GM18505 (cell line): ENCODE results near the gene DYDC1.
"Not testable (repeated sequence)": the region's sequence is repeated elsewhere in the genome, so short reads cannot be mapped to it uniquely, and the experiment has no call there.

ENCODE experiments used
- ATAC-seq: cut with Tn5 transposase; IDR thresholded peaks from one replicate; pipeline ENCODE4 v1.9.1; 2021; ENCODE audit not compliant: unreplicated experiment
- POLR2A ChIP-seq: IDR thresholded peaks from 4 replicates; pipeline ENCODE4 v1.6.1; 2011; ENCODE audit warnings: borderline replicate concordance; ENCODE audit not compliant: insufficient read depth, insufficient read length; ENCODE audit errors: extremely low read depth

DYDC1 gene

DNA sequence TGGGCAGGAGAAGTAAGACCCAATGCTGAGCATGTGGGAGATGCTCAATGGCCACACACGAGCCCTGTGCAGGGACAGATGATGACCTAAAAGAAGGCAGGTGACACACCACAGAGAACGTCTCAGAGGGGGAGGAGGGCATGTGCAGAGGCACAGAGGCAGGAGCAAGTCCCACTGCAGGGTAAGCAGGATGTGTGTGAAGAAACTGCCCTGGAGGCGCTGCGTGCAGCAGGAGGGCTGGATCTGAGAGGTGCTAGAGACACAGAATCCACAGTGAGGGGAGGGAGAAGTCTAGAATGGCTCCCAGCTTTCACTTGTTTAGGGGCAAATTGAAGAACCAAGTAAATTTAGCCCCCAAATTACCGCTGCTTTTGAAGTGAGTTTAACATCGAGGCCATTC, 14.9 kb upstream of the DYDC1 start:
- TF ChIP-seq POLR2A: no peak
- ATAC-seq: no peak

DNA sequence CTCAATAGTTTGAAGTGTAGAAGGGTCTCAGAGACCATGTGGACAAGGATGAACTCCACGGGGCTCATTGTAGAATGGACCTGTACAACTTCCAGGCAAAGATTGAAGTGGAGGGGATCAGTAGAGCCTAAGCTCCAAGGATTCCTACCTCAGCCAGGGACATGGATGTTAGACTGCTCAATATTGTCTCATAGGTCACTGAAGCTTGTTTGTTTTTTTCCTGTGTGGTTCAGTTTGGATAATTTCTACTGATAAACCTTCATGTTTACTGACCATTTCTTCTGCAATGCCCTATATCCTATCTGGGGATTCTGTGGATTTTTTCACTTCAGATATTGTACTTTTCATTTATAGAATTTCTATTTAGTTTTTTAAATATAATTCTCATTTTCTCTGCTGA, 9.0 kb upstream of the DYDC1 start:
- no peak for TF ChIP-seq POLR2A
- ATAC-seq: no peak

DNA sequence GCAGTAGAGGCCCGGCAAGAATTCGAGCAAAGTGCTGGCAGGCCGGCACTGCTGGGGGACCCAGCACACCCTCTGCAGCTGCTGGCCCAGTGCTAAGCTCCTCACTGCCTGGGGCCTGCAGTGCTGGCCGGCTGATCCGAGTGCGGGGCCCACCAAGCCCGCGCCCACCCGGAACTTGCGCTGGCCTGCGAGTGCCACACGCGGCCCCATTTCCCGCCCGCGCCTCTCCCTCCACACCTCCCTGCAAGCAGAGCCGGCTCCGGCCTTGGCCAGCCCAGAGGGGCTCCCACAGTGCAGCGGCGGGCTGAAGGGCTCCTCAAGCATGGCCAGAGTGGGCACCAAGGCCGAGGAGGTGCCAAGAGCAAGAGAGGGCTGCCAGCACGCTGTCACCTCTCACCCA, 3.1 kb upstream of the DYDC1 start:
- no peak for TF ChIP-seq POLR2A
- no peak for ATAC-seq

DNA sequence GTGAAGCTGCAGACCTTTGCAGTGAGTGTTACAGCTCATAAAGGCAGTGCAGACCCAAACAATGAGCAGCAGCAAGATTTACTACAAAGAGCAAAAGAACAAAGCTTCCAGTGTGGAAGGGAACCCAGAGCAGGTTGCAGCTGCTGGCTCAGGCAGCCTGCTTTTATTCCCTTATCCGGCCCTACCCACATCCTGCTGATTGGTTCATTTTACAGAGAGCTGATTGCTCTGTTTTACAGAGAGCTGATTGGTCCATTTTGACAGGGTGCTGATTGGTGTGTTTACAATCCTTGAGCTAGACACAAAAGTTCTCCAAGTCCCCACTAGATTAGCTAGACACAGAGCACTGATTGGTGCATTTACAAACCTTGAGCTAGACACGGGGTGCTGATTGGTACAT, 2.4 kb upstream of the DYDC1 start:
- not testable (repeated sequence) for ATAC-seq

DNA sequence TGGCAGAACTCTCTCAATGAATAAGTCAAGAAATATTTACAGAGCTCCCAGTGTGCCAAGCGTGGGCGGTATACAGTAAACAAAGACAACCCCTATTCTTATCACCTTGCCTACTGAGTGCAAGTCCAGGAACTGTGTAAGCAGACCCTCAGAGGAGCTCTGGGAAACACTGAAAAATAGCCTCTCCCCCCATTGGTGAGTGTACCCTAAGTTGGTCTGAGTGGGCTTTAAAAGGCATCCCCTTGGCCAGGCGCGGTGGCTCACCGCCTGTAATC, 1.2 kb upstream of the DYDC1 start:
- no peak for TF ChIP-seq POLR2A
- no peak for ATAC-seq

DNA sequence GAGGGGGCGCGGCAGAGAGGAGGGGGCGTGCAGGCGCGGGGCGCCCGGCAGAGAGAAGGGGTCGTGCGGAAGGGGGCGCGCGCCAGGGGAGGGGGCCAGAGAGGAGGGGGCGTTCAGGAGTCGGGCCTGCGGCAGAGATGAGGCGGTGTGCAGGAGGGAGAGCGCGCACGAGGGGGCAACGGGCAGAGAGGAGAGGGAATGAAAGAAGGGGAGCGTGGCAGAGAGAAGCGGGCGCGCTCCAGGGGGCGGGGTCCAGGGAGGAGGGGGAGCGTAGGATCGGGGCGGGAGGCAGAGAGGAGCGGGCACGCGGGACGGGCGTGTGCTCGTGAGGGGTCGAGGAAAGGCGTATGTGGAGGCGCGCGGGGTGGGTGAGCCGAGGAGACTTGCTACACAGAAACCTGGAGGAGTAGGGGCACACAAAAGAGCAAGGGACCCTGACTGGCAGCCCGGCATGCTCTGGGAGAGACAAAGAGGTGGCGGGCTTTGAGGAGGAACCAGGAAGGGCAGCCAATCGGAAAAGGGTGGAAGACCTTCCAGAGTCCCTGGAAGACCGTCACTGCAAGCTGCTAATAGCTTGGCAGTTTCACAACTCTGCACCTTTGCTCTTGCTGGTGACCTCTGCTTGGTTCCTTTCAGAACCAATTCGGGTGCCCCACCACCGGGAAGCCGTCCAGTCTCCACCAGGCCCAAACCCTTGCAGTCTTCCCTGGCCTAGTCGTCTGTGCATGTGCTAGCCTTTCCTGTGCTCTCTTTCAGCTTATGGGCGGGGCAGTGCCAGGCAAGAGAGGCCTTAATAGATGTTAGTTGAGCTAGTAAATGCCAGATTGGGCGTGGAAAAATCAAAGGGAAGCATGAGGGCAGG, 665 bp upstream of the DYDC1 start:
- TF ChIP-seq POLR2A: no peak
- no peak for ATAC-seq

DNA sequence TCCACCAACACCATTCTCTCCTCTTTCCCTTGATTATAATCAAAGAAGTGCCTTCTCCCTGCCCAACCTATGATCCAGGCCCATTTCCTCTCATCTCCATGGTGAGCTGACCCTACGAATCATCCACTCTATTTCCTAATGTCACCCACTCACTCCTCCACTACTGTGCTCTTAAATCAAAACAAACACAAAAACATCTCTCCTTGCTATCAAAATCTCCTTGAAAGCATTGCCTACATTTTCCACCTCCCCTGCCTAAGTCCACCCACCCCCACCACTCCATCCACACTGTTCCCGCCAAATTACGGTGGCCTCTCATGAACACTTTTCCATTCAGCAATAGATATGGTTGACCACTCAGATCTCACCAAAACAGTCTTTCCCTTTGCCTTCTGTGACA, 5.3 kb downstream of the DYDC1 start:
- ATAC-seq: no peak
- TF ChIP-seq POLR2A: no peak

DNA sequence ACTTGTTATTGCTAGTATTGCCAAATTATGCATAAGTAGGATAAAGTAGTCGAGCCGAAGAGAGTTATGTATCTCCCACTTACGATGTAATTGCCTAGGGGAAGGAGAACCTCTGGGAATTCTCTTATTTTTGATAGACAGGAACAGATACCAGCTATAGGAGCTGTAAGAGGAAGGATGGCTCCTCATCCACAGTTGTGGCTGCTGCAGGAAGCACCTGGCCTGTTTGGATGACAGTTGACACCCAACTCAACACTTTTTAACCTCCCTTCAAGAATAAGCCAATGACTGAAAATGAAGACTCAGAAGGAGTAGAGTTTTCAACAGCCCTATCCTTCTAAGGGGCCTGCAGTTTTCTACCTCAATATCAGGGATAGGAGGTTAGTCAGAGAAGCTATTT, 6.3 kb downstream of the DYDC1 start:
- no peak for TF ChIP-seq POLR2A
- no peak for ATAC-seq

DNA sequence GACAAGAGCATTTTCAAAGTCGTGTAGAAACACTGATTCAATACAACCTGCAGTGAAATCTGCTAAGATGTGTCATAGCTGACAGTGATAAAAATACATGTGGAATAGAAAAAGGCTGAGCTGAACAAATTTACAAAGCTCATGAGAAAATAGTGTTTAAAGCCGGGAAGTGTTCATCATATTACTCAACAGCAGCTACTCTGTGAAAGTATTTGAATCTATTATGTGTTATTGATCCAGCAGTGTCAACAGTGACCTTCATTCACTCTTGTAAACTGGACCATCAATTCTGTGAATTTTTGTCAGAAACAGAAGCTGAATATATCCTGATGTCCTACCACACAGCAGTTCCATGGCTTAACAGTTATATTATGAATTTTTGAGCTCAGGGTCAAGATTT, 11.6 kb downstream of the DYDC1 start:
- no peak for ATAC-seq
- no peak for TF ChIP-seq POLR2A

DNA sequence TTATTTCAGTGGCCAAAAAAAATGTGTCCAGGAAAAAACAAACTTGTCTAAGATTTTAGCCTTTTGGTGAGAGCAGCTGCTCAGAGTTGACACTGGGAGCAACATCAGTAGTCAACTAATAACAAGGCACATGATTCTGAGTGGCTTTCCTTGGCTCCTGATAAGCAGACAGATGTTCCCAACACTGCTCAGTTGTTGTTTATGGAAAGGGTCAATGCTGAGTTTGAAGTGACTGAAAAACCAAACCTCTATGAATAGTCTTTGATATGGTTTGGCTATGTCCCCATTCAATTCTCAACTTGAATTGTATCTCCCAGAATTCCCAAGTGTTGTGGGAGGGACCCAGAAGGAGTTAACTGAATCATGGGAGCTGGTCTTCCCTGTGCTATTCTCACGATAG, 12.3 kb downstream of the DYDC1 start:
- no peak for TF ChIP-seq POLR2A
- ATAC-seq: no peak

DNA sequence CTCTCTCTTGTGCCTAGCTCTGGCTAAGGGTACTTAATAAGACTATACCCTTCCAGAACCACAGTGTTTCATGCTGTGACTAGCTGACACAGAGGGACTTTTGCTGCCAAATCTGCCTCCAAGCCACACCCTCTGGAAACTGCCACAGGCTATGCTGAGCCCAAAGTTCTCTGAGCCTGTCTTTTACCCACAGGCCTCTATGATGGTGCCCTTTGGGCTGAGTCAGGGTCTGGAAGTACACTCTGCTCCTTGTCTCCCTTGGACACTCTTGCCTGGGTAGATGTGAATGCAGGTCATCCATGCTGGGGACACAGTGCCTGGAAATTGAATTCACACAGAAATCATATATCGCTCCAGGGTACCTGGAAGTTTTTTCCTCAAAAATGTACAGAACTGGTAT, 22.6 kb downstream of the DYDC1 start:
- TF ChIP-seq POLR2A: no peak
- ATAC-seq: no peak

DNA sequence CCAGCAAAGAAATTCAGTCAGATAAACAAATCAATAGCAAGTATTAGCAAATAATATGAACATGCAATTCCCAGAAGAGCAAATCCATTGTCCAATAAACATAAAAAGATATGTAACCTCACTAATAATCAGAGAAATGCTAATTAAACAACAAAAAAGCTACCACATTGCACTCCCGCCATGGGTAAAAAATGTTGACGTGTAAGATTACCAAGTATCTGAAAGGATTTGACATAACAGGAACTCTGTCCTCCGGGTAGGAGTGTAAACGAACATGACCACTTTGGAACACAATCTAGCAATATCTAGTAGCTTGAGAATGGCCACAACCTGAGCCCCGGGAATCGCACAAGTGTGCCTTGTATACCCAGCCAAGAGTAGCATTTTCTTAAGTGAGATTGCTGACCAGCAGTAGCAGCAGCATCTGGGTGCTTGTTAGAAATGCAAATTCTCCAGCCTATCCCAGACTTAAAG, 31.6 kb downstream of the DYDC1 start:
- TF ChIP-seq POLR2A: no peak
- no peak for ATAC-seq

DNA sequence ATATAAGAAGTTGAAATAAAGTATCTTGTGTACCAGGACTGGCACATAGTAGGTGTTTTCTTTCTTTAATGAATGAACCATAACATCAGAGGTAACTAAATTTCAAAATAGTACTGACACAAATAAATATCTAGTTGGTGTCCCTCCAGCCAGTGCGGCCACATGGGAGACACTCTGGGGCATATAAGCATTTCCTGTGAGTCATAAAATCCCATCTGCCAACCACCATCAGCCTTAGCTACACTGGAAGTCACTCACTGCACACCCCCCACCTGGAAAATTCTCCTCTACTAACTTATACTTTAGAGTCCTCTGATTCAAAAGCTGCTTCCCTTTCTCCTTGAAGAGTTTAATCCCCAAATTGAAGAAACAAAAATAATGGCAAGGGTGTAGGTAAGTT, 32.5 kb downstream of the DYDC1 start:
- no peak for TF ChIP-seq POLR2A
- no peak for ATAC-seq

DNA sequence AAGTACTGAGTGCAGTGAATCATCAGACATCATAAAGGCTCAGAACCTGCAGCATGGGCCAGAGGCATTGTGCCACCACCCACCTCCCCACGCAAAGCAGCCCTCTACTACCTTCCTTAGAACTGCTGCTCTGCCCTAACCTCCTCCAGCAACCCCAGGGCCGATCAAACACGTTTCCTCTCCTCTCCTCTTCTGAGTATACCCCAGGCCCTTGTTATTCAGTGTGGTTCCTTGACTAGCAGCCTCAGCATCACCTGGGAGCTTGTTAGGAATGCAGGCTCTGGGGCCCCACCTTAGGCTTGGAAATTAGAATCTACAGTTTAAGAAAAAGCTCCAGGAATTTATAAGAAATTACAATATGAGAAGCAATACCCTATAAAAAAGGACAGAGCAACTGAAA, 33.2 kb downstream of the DYDC1 start:
- TF ChIP-seq POLR2A: no peak
- no peak for ATAC-seq

DNA sequence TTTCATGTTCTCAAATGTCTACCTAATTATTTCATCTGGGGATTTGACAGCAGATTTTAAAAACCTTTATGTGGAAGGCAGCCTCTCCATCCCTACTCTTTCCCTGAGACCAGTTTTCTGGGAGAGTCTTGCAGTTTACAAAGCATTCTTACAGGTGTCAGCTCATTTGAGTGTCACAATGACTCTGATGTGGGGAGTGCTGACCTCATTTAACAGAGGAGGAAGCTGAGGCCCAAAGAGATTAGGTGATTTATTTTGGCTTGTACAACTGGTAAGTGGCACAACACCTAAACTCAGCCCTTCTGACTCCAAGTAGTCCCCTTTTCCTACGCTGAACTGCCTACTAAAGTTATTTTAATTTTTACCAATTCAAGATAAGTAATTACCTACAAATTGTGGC, 33.8 kb downstream of the DYDC1 start:
- no peak for ATAC-seq
- no peak for TF ChIP-seq POLR2A
